Smooth muscle cell (in vitro differentiated cells): Measurements from ENCODE around the gene CD8B2. TPM values are rescaled to one million over a fixed set of nuclear protein-coding genes. Genes with fewer than 3 reads are reported as not detected.

Experiments
- DNase-seq: peaks from one replicate; lab custom pipeline; 2025; ENCODE audit not compliant: unreplicated experiment; lab: John Stamatoyannopoulos, UW
- H2AFZ ChIP-seq: fragments of 200-600 bp; sonication (generic); 2 replicates; pipeline ENCODE4 v1.6.0; 2016; ENCODE audit warnings: antibody characterized with exemption, low read depth, mild to moderate bottlenecking
- H3F3A ChIP-seq: fragments of 200-600 bp; sonication (generic); 2 replicates; pipeline ENCODE4 v1.6.0; 2017; ENCODE audit warnings: antibody characterized with exemption, low read depth
- H3K27ac ChIP-seq: fragments of 200-600 bp; sonication (generic); 2 replicates; pipeline ENCODE4 v1.5.1; 2016; ENCODE audit warnings: low read depth, mild to moderate bottlenecking
- H3K27me3 ChIP-seq: fragments of 200-600 bp; sonication (generic); 2 replicates; pipeline ENCODE4 v1.6.1; 2016; ENCODE audit warnings: low read depth, mild to moderate bottlenecking
- H3K36me3 ChIP-seq: fragments of 200-600 bp; sonication (generic); 2 replicates; pipeline ENCODE4 v1.5.1; 2016; ENCODE audit warnings: low read depth
- H3K4me1 ChIP-seq: fragments of 200-600 bp; sonication (generic); 2 replicates; pipeline ENCODE4 v1.5.1; 2016; ENCODE audit warnings: low read depth
- H3K4me2 ChIP-seq: fragments of 200-600 bp; sonication (generic); 2 replicates; pipeline ENCODE4 v1.6.0; 2016; ENCODE audit warnings: mild to moderate bottlenecking
- H3K4me3 ChIP-seq: fragments of 200-600 bp; sonication (generic); 2 replicates; pipeline ENCODE4 v1.5.1; 2016; ENCODE audit warnings: mild to moderate bottlenecking
- H3K79me2 ChIP-seq: fragments of 200-600 bp; sonication (generic); 2 replicates; pipeline ENCODE4 v1.6.0; 2016; ENCODE audit warnings: low read depth, mild to moderate bottlenecking
- H3K9ac ChIP-seq: fragments of 200-600 bp; sonication (generic); 2 replicates; pipeline ENCODE4 v1.6.0; 2016; ENCODE audit warnings: low read depth
- H3K9me3 ChIP-seq: fragments of 200-600 bp; sonication (generic); replicated peaks from 2 replicates; pipeline ENCODE4 v1.5.1; 2016; ENCODE audit warnings: low read depth
- H4K20me1 ChIP-seq: fragments of 200-600 bp; sonication (generic); 2 replicates; pipeline ENCODE4 v1.6.0; 2016; ENCODE audit warnings: low read depth
- CTCF ChIP-seq: fragments of 200-600 bp; sonication (generic); IDR thresholded peaks from 2 replicates; pipeline ENCODE4 v1.5.1; 2017; ENCODE audit warnings: borderline replicate concordance, mild to moderate bottlenecking, antibody characterized with exemption; ENCODE audit not compliant: insufficient read depth, poor library complexity, severe bottlenecking
- WGBS: methylation state at CpG from one replicate; pipeline ENCODE4 v1.1.7; 2016; ENCODE audit warnings: low lambda C conversion rate; 5-methylcytosine and 5-hydroxymethylcytosine counted together
- polyA plus RNA-seq: library from polyadenylated mRNA; unstranded; fragments of >200 nt; fragmentation: Nextera tagmentation; extraction: Ambion mirVana; gene quantifications from 2 replicates; pipeline ENCODE4 v1.2.1, GENCODE V29; 2016
- total RNA-seq: library from RNA; depleted of rRNA; stranded (reverse); fragments of >200 nt; gene quantifications from 2 replicates; pipeline ENCODE4 v1.2.3, GENCODE V29; 2014

CD8B2 gene
- total and polyA plus RNA-seq, 2 experiments from 2014 or later: not detected

DNA sequence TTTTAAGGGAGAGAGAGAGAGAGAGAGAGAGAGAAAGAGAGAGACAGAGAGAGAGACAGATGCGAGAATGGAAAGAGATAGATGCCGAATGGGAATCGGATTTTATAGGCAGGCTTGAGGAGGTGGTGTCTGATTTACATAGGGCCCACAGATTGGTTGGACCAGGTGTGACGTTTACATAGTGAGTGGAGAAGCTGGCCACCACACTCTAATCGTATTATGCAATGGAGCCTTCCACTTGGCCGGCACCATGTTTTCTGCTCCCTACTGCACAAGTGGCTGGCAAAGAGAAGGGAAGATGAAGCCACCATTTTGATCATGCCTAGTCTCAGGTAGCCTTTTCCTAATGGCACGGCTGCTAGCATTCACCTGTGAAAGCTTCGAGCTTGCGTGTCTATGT is 33.9 kb downstream of the CD8B2 start:
- no peak overlapping the region for H3K4me2 ChIP-seq
- no peaks in the 10 kb centered on the region for H3K79me2 ChIP-seq
- no peak overlapping the region for H3K9ac ChIP-seq
- TF ChIP-seq CTCF: no peak
- no peak overlapping the region for H3K4me3 ChIP-seq
- no peak overlapping the region for H3K27ac ChIP-seq
- 81% methylated on average over 9 of the region's 9 CpGs for WGBS
- H2AFZ ChIP-seq: no peak overlapping the region
- no peaks in the 10 kb centered on the region for H3K9me3 ChIP-seq
- DNase-seq: no peak
- no peaks in the 10 kb centered on the region for H3K36me3 ChIP-seq
- H3F3A ChIP-seq: no peaks in the 10 kb centered on the region
- H4K20me1 ChIP-seq: no peaks in the 10 kb centered on the region
- no peaks in the 10 kb centered on the region for H3K4me1 ChIP-seq
- H3K27me3 ChIP-seq: no peaks in the 10 kb centered on the region

- H3K27me3 ChIP-seq: no peaks in the 10 kb centered on the region
- DNase-seq: no peak
- no peak overlapping the region for H3K4me3 ChIP-seq
- H3K4me1 ChIP-seq: no peaks in the 10 kb centered on the region
- H3K9ac ChIP-seq: no peak overlapping the region
- no peaks in the 10 kb centered on the region for H3K79me2 ChIP-seq
- TF ChIP-seq CTCF: no peak
- no peak overlapping the region for H2AFZ ChIP-seq
- H3K27ac ChIP-seq: no peak overlapping the region
- WGBS: 93% methylated on average over 6 of the region's 6 CpGs
- no peaks in the 10 kb centered on the region for H3F3A ChIP-seq
- H3K4me2 ChIP-seq: no peak overlapping the region
- no peaks in the 10 kb centered on the region for H3K9me3 ChIP-seq
- no peaks in the 10 kb centered on the region for H4K20me1 ChIP-seq
- no peaks in the 10 kb centered on the region for H3K36me3 ChIP-seq
Measured at GRCh38 chr2:106523976-106524665, 37.0 kb downstream of the CD8B2 start.

- no peaks in the 10 kb centered on the region for H3K27me3 ChIP-seq
- H3K27ac ChIP-seq: no peak overlapping the region
- no peaks in the 10 kb centered on the region for H3K4me1 ChIP-seq
- no peak for TF ChIP-seq CTCF
- H2AFZ ChIP-seq: no peak overlapping the region
- 82% methylated on average over 2 of the region's 2 CpGs for WGBS
- H3K9me3 ChIP-seq: no peaks in the 10 kb centered on the region
- no peaks in the 10 kb centered on the region for H3K79me2 ChIP-seq
- H3K4me3 ChIP-seq: no peak overlapping the region
- H3K36me3 ChIP-seq: no peaks in the 10 kb centered on the region
- no peak for DNase-seq
- H3K9ac ChIP-seq: no peak overlapping the region
- H3K4me2 ChIP-seq: no peak overlapping the region
- H4K20me1 ChIP-seq: no peaks in the 10 kb centered on the region
- no peaks in the 10 kb centered on the region for H3F3A ChIP-seq
Measured at GRCh38 chr2:106530866-106531265, 43.7 kb downstream of the CD8B2 start.

GRCh38 chr2:106531676-106532214 is 44.6 kb downstream of the CD8B2 start:
- WGBS: 72% methylated on average over 7 of the region's 7 CpGs
- Histone ChIP-seq H3K4me1 (no peaks in the 10 kb centered on the region), H3K4me3 (no peak overlapping the region), H3K27me3 (peaks cover 4% of the 10 kb centered on the region), H3K9ac (no peak overlapping the region), H3K9me3 (no peaks in the 10 kb centered on the region), H3K4me2 (no peak overlapping the region), H2AFZ (no peak overlapping the region), H3K36me3 (no peaks in the 10 kb centered on the region), H3K27ac (no peak overlapping the region), H3K79me2 (no peaks in the 10 kb centered on the region), H3F3A (no peaks in the 10 kb centered on the region), H4K20me1 (no peaks in the 10 kb centered on the region)
- no peak for TF ChIP-seq CTCF
- no peak for DNase-seq
